ENCODE measurements around the gene PHOSPHO2. TPM values are rescaled to one million over a fixed set of nuclear protein-coding genes. Genes with fewer than 3 reads are reported as not detected.

PHOSPHO2 gene, protein sequence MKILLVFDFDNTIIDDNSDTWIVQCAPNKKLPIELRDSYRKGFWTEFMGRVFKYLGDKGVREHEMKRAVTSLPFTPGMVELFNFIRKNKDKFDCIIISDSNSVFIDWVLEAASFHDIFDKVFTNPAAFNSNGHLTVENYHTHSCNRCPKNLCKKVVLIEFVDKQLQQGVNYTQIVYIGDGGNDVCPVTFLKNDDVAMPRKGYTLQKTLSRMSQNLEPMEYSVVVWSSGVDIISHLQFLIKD
- total RNA-seq: 5.5 TPM
- long read RNA-seq, partial matches to known transcripts: 0 of 3 reads
- long read RNA-seq, other reads (novel, unspliced or antisense): 1 of 3 reads

- Histone ChIP-seq H3K27me3 (no peaks in the 10 kb centered on the region), H3K27ac (peak within 1 kb of the TSS; percentile 93), H3K36me3 (peaks cover 6% of the 10 kb centered on the region), H3K4me3 (peak within 1 kb of the TSS; percentile 73), H3K9me3 (no peaks in the 10 kb centered on the region), H3K4me1 (peaks cover 5% of the 10 kb centered on the region)
- intact Hi-C loops (cut with DNase I): no loop called here
- ATAC-seq (peak; percentile 100), DNase-seq (peak; percentile 100)
- TF ChIP-seq, protein P1, sequence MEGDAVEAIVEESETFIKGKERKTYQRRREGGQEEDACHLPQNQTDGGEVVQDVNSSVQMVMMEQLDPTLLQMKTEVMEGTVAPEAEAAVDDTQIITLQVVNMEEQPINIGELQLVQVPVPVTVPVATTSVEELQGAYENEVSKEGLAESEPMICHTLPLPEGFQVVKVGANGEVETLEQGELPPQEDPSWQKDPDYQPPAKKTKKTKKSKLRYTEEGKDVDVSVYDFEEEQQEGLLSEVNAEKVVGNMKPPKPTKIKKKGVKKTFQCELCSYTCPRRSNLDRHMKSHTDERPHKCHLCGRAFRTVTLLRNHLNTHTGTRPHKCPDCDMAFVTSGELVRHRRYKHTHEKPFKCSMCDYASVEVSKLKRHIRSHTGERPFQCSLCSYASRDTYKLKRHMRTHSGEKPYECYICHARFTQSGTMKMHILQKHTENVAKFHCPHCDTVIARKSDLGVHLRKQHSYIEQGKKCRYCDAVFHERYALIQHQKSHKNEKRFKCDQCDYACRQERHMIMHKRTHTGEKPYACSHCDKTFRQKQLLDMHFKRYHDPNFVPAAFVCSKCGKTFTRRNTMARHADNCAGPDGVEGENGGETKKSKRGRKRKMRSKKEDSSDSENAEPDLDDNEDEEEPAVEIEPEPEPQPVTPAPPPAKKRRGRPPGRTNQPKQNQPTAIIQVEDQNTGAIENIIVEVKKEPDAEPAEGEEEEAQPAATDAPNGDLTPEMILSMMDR (IDR thresholded peaks at IDR 0.05): no peak
These were observed at the start of gene PHOSPHO2, which contains the start of gene CFAP210 for GRCh38 chr2:169694113-169694893. PHOSPHO2 (plus strand) TSS chr2:169694469; CDS start chr2:169700972, 6,503 bp downstream. CFAP210 (minus strand) TSS chr2:169694405; CDS start chr2:169694327, 78 bp downstream.

- Histone ChIP-seq H3K27me3 (no peaks in the 10 kb centered on the region), H3K4me1 (no peaks in the 10 kb centered on the region), H3K9me3 (no peaks in the 10 kb centered on the region), H3K27ac (no peak overlapping the region), H3K36me3 (no peaks in the 10 kb centered on the region), H3K4me3 (no peak overlapping the region)
- DNase-seq (no peak), ATAC-seq (no peak)
- TF ChIP-seq, protein P1 (IDR thresholded peaks at IDR 0.05): no peak
- intact Hi-C loops (cut with DNase I): no loop called here
These were observed 46.8 kb upstream of the PHOSPHO2 start for GRCh38 chr2:169647496-169647895.

DNA sequence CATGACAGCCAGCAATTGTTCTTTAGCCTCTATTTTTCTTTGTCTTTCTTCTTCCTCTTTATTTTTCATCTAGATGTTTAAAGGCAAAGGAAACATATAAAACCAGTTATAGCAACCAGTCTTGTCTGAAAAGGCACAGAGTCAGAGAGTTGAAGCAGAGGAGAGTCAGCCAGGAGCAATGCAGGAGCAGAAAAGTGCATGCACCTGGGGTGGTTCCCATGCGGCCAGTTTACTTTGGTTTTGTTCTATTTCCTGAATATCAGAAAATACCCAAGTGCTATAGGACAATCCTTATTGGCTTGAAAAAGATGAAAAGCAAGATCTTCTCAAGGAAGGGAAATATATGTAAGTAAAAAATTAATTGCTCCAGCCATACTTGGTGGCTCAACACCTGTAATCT, 45.0 kb upstream of the PHOSPHO2 start:
- ATAC-seq (no peak), DNase-seq (no peak)
- Histone ChIP-seq H3K27ac (no peak overlapping the region), H3K4me3 (no peak overlapping the region), H3K36me3 (no peaks in the 10 kb centered on the region), H3K9me3 (no peaks in the 10 kb centered on the region), H3K4me1 (no peaks in the 10 kb centered on the region), H3K27me3 (peaks cover 5% of the 10 kb centered on the region)
- intact Hi-C loops (cut with DNase I): no loop called here
- TF ChIP-seq, protein P1 (IDR thresholded peaks at IDR 0.05): no peak

DNA sequence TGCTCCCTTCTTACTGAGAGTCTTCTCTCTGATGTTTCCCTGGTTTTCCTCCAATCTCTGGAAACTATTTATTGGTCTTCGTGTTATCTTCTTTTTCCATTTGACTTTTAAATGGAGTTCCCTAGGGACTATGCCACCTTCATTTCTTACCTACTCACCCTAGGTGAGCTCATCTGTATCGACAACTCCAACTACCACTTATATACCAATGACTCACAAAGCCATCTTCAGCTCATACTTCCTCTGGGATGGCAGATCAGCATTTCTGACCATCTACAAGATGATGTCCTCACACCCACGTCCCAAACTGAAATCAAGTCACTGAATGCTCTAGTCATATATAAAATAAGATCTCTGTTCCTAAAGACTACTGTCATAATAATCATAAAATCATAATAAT, 40.6 kb upstream of the PHOSPHO2 start:
- H3K4me3 ChIP-seq: no peak overlapping the region
- TF ChIP-seq, protein P1 (IDR thresholded peaks at IDR 0.05): no peak
- no peaks in the 10 kb centered on the region for H3K9me3 ChIP-seq
- intact Hi-C loops (cut with DNase I): no loop called here
- no peaks in the 10 kb centered on the region for H3K36me3 ChIP-seq
- ATAC-seq (no peak), DNase-seq (no peak)
- H3K27me3 ChIP-seq: peaks cover 5% of the 10 kb centered on the region
- no peak overlapping the region for H3K27ac ChIP-seq
- H3K4me1 ChIP-seq: no peaks in the 10 kb centered on the region

- no peak for DNase-seq
- no peak overlapping the region for H3K27ac ChIP-seq
- H3K27me3 ChIP-seq: peaks cover 5% of the 10 kb centered on the region
- H3K4me1 ChIP-seq: no peaks in the 10 kb centered on the region
- intact Hi-C loops (cut with DNase I): no loop called here
- H3K9me3 ChIP-seq: no peaks in the 10 kb centered on the region
- no peak overlapping the region for H3K4me3 ChIP-seq
- no peak for ATAC-seq
- H3K36me3 ChIP-seq: no peaks in the 10 kb centered on the region
- TF ChIP-seq, protein P1 (IDR thresholded peaks at IDR 0.05): no peak
These were observed 38.1 kb upstream of the PHOSPHO2 start for GRCh38 chr2:169656164-169656563.

Measured in upper lobe of right lung (tissue), 1 donor.